Peyer's patch (tissue), 4 donors: ENCODE measurements around the gene SCN1B.

Experiments
- POLR2A ChIP-seq, 2 donors: fragments of 450-650 bp; IDR thresholded peaks; one replicate each; pipeline ENCODE4 v1.5.1; 2017; ENCODE audit warnings: antibody characterized with exemption in 2 of 2, mild to moderate bottlenecking in 2 of 2, moderate library complexity in 2 of 2
- TF ChIP-seq, protein P1 (sequence below), 6 experiments: fragments of 450-650 bp in 4 of 6; fragments of 200-600 bp in 2 of 6; sonication (generic) in 1 of 6; IDR thresholded peaks; one replicate each; pipeline ENCODE4 v1.5.1; 2017 to 2019; ENCODE audit warnings: antibody characterized with exemption in 6 of 6, mild to moderate bottlenecking in 3 of 6, moderate library complexity in 1 of 6

DNA sequence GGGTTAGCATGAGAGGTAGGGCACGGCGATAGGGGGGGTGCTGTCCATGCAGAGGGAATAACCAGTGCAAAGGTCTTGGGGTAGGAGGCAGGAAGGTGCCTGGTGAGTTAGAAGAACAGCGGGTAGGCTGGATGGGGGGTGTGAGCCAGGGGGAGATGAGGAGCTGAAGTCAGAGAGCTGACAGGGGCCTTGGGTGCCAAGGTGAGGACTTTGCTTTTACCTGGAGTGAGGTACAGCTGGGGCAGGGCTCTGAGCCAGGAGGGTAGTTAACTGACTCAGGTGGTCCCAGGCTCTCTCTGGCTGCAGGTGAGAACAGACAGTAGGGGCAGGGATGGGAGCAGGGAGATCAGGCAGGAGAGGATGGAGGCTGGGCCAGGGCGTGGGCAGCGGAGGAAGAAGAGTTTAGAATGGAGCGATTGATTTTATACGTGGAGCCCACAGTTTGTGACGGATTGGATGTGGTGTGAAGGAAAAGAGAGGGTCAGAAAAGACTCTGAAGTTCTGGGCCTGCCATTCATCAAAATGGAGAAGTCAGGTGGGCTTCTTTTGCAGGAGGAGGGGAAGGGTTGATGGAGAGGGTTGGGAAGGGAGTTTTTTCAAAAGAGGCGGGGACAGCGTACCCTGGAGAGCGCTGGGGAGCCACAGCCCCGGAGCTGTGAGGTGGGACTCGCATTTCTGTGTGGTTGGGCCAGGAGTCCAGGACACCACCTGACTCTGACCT, 31.3 kb upstream of the SCN1B start:
- TF ChIP-seq, protein P1, sequence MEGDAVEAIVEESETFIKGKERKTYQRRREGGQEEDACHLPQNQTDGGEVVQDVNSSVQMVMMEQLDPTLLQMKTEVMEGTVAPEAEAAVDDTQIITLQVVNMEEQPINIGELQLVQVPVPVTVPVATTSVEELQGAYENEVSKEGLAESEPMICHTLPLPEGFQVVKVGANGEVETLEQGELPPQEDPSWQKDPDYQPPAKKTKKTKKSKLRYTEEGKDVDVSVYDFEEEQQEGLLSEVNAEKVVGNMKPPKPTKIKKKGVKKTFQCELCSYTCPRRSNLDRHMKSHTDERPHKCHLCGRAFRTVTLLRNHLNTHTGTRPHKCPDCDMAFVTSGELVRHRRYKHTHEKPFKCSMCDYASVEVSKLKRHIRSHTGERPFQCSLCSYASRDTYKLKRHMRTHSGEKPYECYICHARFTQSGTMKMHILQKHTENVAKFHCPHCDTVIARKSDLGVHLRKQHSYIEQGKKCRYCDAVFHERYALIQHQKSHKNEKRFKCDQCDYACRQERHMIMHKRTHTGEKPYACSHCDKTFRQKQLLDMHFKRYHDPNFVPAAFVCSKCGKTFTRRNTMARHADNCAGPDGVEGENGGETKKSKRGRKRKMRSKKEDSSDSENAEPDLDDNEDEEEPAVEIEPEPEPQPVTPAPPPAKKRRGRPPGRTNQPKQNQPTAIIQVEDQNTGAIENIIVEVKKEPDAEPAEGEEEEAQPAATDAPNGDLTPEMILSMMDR (IDR thresholded peaks at IDR 0.05) = no peak
- TF ChIP-seq POLR2A (IDR thresholded peaks at IDR 0.05) = peak in 1 of 2 donors; percentile 7
